Osteocyte (in vitro differentiated cells): Measurements from ENCODE around the gene EBF4. TPM values are rescaled to one million over a fixed set of nuclear protein-coding genes. Genes with fewer than 3 reads are reported as not detected.
"Not testable (repeated sequence)": the region's sequence is repeated elsewhere in the genome, so short reads cannot be mapped to it uniquely, and the experiment has no call there.

Experiments used
- DNase-seq: peaks from one replicate; pipeline ENCODE4 v3.0.0; 2021; ENCODE audit warnings: mixed read lengths; ENCODE audit not compliant: unreplicated experiment; ENCODE audit errors: extremely low spot score
- H3K27ac Mint-ChIP-seq: one replicate; pipeline ENCODE4 v1.8.0; 2021; ENCODE audit warnings: mild to moderate bottlenecking, mixed read lengths; ENCODE audit not compliant: unreplicated experiment
- H3K27me3 Mint-ChIP-seq: one replicate; pipeline ENCODE4 v1.8.0; 2021; ENCODE audit warnings: mixed read lengths; ENCODE audit not compliant: unreplicated experiment
- H3K36me3 Mint-ChIP-seq: one replicate; pipeline ENCODE4 v1.8.0; 2021; ENCODE audit warnings: mixed read lengths; ENCODE audit not compliant: unreplicated experiment
- H3K4me1 Mint-ChIP-seq: one replicate; pipeline ENCODE4 v1.8.0; 2021; ENCODE audit warnings: mixed read lengths; ENCODE audit not compliant: unreplicated experiment
- H3K4me3 Mint-ChIP-seq: one replicate; pipeline ENCODE4 v1.8.0; 2021; ENCODE audit warnings: mild to moderate bottlenecking, moderate library complexity, mixed read lengths; ENCODE audit not compliant: unreplicated experiment
- H3K9me3 Mint-ChIP-seq: one replicate; pipeline ENCODE4 v1.8.0; 2021; ENCODE audit warnings: mixed read lengths; ENCODE audit not compliant: unreplicated experiment
- CTCF ChIP-seq: fragments of 200-600 bp; sonication (generic); IDR thresholded peaks from 2 replicates; pipeline ENCODE4 v1.5.0; 2021; ENCODE audit warnings: antibody characterized with exemption, mild to moderate bottlenecking, moderate library complexity
- total RNA-seq: library from RNA; stranded (reverse); gene quantifications from 2 replicates; pipeline ENCODE4 v1.2.1, GENCODE V29; 2021

Gene EBF4
- total RNA-seq, 1 donor from 2014 or later, result 12.8 TPM

- Mint-ChIP-seq H3K27ac (no peak overlapping the region), H3K36me3 (no peaks in the 10 kb centered on the region), H3K4me1 (no peaks in the 10 kb centered on the region), H3K27me3 (peaks cover 37% of the 10 kb centered on the region), H3K9me3 (no peaks in the 10 kb centered on the region), H3K4me3 (no peak overlapping the region)
- DNase-seq, result no peak
- no peak for TF ChIP-seq CTCF
These were observed 12.5 kb upstream of the EBF4 start for GRCh38 chr20:2680046-2680445.

- not testable (repeated sequence) for H3K9me3 Mint-ChIP-seq, H3K4me1 Mint-ChIP-seq, H3K27ac Mint-ChIP-seq, H3K36me3 Mint-ChIP-seq, H3K4me3 Mint-ChIP-seq, DNase-seq
- peaks cover 50% of the 10 kb centered on the region for H3K27me3 Mint-ChIP-seq
These were observed 10.5 kb upstream of the EBF4 start for GRCh38 chr20:2682040-2682439.

- not testable (repeated sequence) for DNase-seq, H3K9me3 Mint-ChIP-seq, H3K27ac Mint-ChIP-seq, H3K4me1 Mint-ChIP-seq, H3K36me3 Mint-ChIP-seq, H3K4me3 Mint-ChIP-seq
- H3K27me3 Mint-ChIP-seq, result peaks cover 60% of the 10 kb centered on the region
These were observed 7.8 kb upstream of the EBF4 start for GRCh38 chr20:2684817-2685216.

- peaks cover 69% of the 10 kb centered on the region for H3K27me3 Mint-ChIP-seq
These were observed 5.1 kb upstream of the EBF4 start for GRCh38 chr20:2687514-2687913.

GRCh38 chr20:2688041-2688591, 4.5 kb upstream of the EBF4 start:
- peak; percentile 72 for TF ChIP-seq CTCF
- Mint-ChIP-seq H3K27me3 (peaks cover 64% of the 10 kb centered on the region), H3K9me3 (no peaks in the 10 kb centered on the region), H3K36me3 (no peaks in the 10 kb centered on the region), H3K4me1 (peaks cover 12% of the 10 kb centered on the region), H3K4me3 (no peak overlapping the region), H3K27ac (no peak overlapping the region)
- DNase-seq, result no peak

More at GRCh38 chr20:2687514-2687913, 5.1 kb upstream of the EBF4 start:
- DNase-seq, result no peak
- Mint-ChIP-seq H3K27ac (no peak overlapping the region), H3K4me3 (no peak overlapping the region), H3K9me3 (no peaks in the 10 kb centered on the region), H3K36me3 (no peaks in the 10 kb centered on the region), H3K4me1 (peaks cover 12% of the 10 kb centered on the region)
- TF ChIP-seq CTCF, result no peak

- peaks cover 14% of the 10 kb centered on the region for H3K4me1 Mint-ChIP-seq
- H3K27ac Mint-ChIP-seq, result no peak overlapping the region
- H3K4me3 Mint-ChIP-seq, result no peak overlapping the region
- TF ChIP-seq CTCF, result no peak
- no peak for DNase-seq
- peaks cover 69% of the 10 kb centered on the region for H3K27me3 Mint-ChIP-seq
- no peaks in the 10 kb centered on the region for H3K9me3 Mint-ChIP-seq
- no peaks in the 10 kb centered on the region for H3K36me3 Mint-ChIP-seq
These were observed 2.4 kb upstream of the EBF4 start for GRCh38 chr20:2690213-2690612.
